SU-DHL-6 (cell line): ENCODE data around the gene RHBDL2.

Experiments used
- H2AFZ ChIP-seq: fragments of 200-600 bp; sonication (generic); 2 replicates; pipeline ENCODE4 v1.6.1; 2014; ENCODE audit warnings: low read depth, mild to moderate bottlenecking, moderate library complexity, mixed read lengths, antibody characterized with exemption, low read length; ENCODE audit not compliant: severe bottlenecking
- H3F3A ChIP-seq: fragments of 200-600 bp; shearing (Covaris generic); 2 replicates; pipeline ENCODE4 v1.6.0; 2016; ENCODE audit warnings: antibody characterized with exemption, mild to moderate bottlenecking; ENCODE audit not compliant: insufficient read depth
- H3K27ac ChIP-seq: fragments of 200-600 bp; sonication (generic); 2 replicates; pipeline ENCODE4 v1.5.1; 2016; ENCODE audit warnings: low read depth, mild to moderate bottlenecking, low read length, moderate library complexity, mixed read lengths
- H3K27me3 ChIP-seq: fragments of 200-600 bp; sonication (generic), shearing (Covaris generic); 2 replicates; pipeline ENCODE4 v1.6.0; 2014; ENCODE audit warnings: mild to moderate bottlenecking, low read length
- H3K36me3 ChIP-seq: fragments of 200-600 bp; sonication (generic); 2 replicates; pipeline ENCODE4 v1.6.1; 2014; ENCODE audit warnings: mild to moderate bottlenecking, low read length, mixed read lengths
- H3K4me2 ChIP-seq: fragments of 300-600, 200-600 bp; shearing (Covaris generic), sonication (generic); 2 replicates; pipeline ENCODE4 v1.6.0; 2014; ENCODE audit warnings: low read length, low read depth, mild to moderate bottlenecking; ENCODE audit not compliant: poor library complexity, severe bottlenecking
- H3K4me3 ChIP-seq: fragments of 200-600 bp; sonication (generic); 2 replicates; pipeline ENCODE4 v1.5.1; 2014; ENCODE audit warnings: antibody characterized with exemption, low read length, mild to moderate bottlenecking, mixed read lengths; ENCODE audit not compliant: insufficient read depth, poor library complexity, severe bottlenecking
- H3K79me2 ChIP-seq: fragments of 200-600 bp; sonication (generic); 2 replicates; pipeline ENCODE4 v1.6.1; 2014; ENCODE audit warnings: mild to moderate bottlenecking, low read length, moderate library complexity; ENCODE audit not compliant: insufficient read depth
- H3K9ac ChIP-seq: fragments of 200-600 bp; sonication (generic); 2 replicates; pipeline ENCODE4 v1.7.0; 2014; ENCODE audit warnings: mild to moderate bottlenecking, low read length
- H3K9me2 ChIP-seq: fragments of 200-600 bp; sonication (generic); replicated peaks from 2 replicates; pipeline ENCODE4 v1.6.1; 2014; ENCODE audit warnings: low read length; ENCODE audit not compliant: insufficient read depth
- H3K9me3 ChIP-seq: fragments of 200-600 bp; sonication (generic); 2 replicates; pipeline ENCODE4 v1.6.1; 2014; ENCODE audit warnings: low read length, mixed read lengths; ENCODE audit not compliant: insufficient read depth
- H4K20me1 ChIP-seq: fragments of 200-600 bp; sonication (generic); 2 replicates; pipeline ENCODE4 v1.6.1; 2014; ENCODE audit warnings: low read depth, mild to moderate bottlenecking, antibody characterized with exemption, low read length, moderate library complexity, mixed read lengths
- EZH2phosphoT487 ChIP-seq: fragments of 200-600 bp; sonication (generic), shearing (Covaris generic); conservative IDR thresholded peaks from 2 replicates; pipeline ENCODE4 v1.6.1; 2018; ENCODE audit warnings: mild to moderate bottlenecking, antibody characterized with exemption, low read length, moderate library complexity, mixed read lengths
- TF ChIP-seq, protein P1 (sequence below): fragments of 200-600 bp; sonication (generic); IDR thresholded peaks from one replicate; pipeline ENCODE4 v1.5.1; 2017; ENCODE audit warnings: antibody characterized with exemption, mild to moderate bottlenecking, low read length, moderate library complexity; ENCODE audit not compliant: insufficient read depth, poor library complexity, severe bottlenecking

Gene RHBDL2

DNA sequence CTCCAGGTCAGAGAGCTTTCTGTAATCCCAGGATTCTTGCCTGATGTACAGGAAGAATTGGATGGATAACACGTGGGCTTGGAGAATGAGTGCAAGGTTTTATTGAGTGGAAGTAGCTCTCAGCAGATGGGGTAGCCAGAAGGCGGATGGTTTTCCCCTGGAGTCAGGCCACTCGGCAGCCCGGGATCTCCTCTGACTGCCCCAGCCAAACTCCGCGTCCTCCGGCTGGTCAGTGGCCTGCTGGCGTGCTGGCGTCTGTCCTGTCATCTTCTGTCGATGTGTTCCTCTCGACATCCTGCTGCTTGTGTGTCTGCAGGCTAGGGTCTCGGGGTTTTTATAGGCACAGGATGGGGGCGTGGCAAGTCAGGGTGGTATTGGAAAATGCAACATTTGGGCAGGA, 32.8 kb downstream of the RHBDL2 start:
- no peaks in the 10 kb centered on the region for H3K79me2 ChIP-seq
- H3K4me2 ChIP-seq: no peak overlapping the region
- H3K27ac ChIP-seq: no peak overlapping the region
- no peaks in the 10 kb centered on the region for H4K20me1 ChIP-seq
- no peak overlapping the region for H2AFZ ChIP-seq
- no peaks in the 10 kb centered on the region for H3K9me3 ChIP-seq
- no peaks in the 10 kb centered on the region for H3K36me3 ChIP-seq
- H3K27me3 ChIP-seq: no peaks in the 10 kb centered on the region
- no peak overlapping the region for H3K9ac ChIP-seq
- TF ChIP-seq, protein P1, sequence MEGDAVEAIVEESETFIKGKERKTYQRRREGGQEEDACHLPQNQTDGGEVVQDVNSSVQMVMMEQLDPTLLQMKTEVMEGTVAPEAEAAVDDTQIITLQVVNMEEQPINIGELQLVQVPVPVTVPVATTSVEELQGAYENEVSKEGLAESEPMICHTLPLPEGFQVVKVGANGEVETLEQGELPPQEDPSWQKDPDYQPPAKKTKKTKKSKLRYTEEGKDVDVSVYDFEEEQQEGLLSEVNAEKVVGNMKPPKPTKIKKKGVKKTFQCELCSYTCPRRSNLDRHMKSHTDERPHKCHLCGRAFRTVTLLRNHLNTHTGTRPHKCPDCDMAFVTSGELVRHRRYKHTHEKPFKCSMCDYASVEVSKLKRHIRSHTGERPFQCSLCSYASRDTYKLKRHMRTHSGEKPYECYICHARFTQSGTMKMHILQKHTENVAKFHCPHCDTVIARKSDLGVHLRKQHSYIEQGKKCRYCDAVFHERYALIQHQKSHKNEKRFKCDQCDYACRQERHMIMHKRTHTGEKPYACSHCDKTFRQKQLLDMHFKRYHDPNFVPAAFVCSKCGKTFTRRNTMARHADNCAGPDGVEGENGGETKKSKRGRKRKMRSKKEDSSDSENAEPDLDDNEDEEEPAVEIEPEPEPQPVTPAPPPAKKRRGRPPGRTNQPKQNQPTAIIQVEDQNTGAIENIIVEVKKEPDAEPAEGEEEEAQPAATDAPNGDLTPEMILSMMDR: no peak
- no peak for TF ChIP-seq EZH2phosphoT487
- no peaks in the 10 kb centered on the region for H3F3A ChIP-seq
- H3K9me2 ChIP-seq: no peaks in the 10 kb centered on the region
- H3K4me3 ChIP-seq: no peak overlapping the region

DNA sequence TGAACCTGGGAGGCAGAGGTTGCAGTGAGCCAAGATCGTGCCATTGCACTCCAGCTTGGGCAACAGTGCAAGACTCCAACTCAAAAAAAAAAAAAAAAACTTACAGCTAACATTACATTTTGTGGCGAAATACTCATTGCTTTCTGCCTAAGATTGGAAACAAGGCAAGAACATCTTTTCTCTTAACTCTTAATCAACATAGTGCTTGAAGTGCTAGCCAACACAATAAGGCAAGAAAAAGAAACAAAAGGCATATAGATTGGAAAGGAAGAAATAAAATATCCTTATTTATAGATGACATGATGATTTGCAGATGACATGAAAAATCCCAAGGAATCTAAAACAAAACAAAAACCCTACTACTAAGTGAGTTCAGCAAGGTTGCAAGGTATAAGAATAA, 35.6 kb downstream of the RHBDL2 start:
- Histone ChIP-seq H3K9me3 (no peaks in the 10 kb centered on the region), H4K20me1 (no peaks in the 10 kb centered on the region), H2AFZ (no peak overlapping the region), H3F3A (no peaks in the 10 kb centered on the region), H3K27me3 (no peaks in the 10 kb centered on the region), H3K4me3 (no peak overlapping the region), H3K4me2 (no peak overlapping the region), H3K9me2 (no peaks in the 10 kb centered on the region), H3K9ac (no peak overlapping the region), H3K36me3 (no peaks in the 10 kb centered on the region), H3K79me2 (no peaks in the 10 kb centered on the region), H3K27ac (no peak overlapping the region)
- TF ChIP-seq EZH2phosphoT487: no peak
- TF ChIP-seq, protein P1: no peak

DNA sequence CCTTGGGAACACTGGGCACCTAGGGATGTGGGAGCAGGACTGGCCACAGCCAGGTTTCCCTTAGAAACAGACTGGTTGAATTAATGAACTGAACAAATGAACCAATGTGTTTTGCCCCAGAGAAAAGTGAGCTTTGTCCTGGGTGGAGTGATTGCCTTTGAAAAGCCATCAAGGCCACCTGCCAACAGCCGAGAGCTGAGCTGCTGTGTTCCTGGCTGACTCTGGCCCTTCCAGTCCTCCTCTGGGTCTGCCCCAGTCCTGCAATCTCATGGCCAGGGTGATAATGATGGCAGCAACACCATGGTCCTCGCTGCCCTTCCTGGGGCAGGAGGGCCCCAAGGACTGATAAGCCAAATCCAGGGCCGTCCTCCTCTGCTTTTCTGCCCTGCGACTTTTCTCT, 42.1 kb downstream of the RHBDL2 start:
- Histone ChIP-seq H3K79me2 (no peaks in the 10 kb centered on the region), H3K9ac (no peak overlapping the region), H3K9me2 (no peaks in the 10 kb centered on the region), H3K27ac (no peak overlapping the region), H3F3A (no peaks in the 10 kb centered on the region), H2AFZ (no peak overlapping the region), H4K20me1 (no peaks in the 10 kb centered on the region), H3K9me3 (no peaks in the 10 kb centered on the region), H3K27me3 (no peaks in the 10 kb centered on the region), H3K4me2 (no peak overlapping the region), H3K4me3 (no peak overlapping the region), H3K36me3 (no peaks in the 10 kb centered on the region)
- TF ChIP-seq, protein P1: no peak
- no peak for TF ChIP-seq EZH2phosphoT487
